GM12864 (cell line): ENCODE measurements around the gene MASP2.
"Not testable (repeated sequence)": the region's sequence is repeated elsewhere in the genome, so short reads cannot be mapped to it uniquely, and the experiment has no call there.

Source experiments
- DNase-seq: peaks from one replicate; pipeline ENCODE4 v3.0.0-alpha.2; 2011; ENCODE audit warnings: low read depth
- H3K4me3 ChIP-seq: 2 replicates; pipeline ENCODE4 v1.5.1; 2011; ENCODE audit warnings: mild to moderate bottlenecking, low read depth, low read length, control low read depth
- TF ChIP-seq, protein P1 (sequence below): IDR thresholded peaks from 2 replicates; pipeline ENCODE4 v1.5.1; 2011; ENCODE audit warnings: low read depth, mild to moderate bottlenecking, moderate library complexity, low read length, control low read depth, inconsistent platforms; ENCODE audit errors: missing control alignments

The MASP2 gene

DNA sequence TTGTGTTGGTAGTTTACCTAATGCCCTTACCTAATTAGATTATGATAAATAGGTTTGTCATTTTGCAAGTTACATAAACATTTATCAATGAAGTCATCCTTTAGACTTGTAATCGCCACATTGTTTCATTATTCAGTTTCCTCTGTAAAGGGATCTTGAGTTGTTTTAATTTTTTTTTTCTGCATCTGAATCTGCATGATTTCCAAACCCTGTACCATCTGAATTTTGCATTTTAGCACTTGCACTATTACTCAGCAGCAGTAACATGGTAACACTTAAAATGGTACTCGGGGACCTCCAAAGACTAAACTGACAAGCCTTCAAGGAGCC lies 22.2 kb downstream of the MASP2 start:
- TF ChIP-seq, protein P1, sequence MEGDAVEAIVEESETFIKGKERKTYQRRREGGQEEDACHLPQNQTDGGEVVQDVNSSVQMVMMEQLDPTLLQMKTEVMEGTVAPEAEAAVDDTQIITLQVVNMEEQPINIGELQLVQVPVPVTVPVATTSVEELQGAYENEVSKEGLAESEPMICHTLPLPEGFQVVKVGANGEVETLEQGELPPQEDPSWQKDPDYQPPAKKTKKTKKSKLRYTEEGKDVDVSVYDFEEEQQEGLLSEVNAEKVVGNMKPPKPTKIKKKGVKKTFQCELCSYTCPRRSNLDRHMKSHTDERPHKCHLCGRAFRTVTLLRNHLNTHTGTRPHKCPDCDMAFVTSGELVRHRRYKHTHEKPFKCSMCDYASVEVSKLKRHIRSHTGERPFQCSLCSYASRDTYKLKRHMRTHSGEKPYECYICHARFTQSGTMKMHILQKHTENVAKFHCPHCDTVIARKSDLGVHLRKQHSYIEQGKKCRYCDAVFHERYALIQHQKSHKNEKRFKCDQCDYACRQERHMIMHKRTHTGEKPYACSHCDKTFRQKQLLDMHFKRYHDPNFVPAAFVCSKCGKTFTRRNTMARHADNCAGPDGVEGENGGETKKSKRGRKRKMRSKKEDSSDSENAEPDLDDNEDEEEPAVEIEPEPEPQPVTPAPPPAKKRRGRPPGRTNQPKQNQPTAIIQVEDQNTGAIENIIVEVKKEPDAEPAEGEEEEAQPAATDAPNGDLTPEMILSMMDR, result no peak
- DNase-seq, result no peak

DNA sequence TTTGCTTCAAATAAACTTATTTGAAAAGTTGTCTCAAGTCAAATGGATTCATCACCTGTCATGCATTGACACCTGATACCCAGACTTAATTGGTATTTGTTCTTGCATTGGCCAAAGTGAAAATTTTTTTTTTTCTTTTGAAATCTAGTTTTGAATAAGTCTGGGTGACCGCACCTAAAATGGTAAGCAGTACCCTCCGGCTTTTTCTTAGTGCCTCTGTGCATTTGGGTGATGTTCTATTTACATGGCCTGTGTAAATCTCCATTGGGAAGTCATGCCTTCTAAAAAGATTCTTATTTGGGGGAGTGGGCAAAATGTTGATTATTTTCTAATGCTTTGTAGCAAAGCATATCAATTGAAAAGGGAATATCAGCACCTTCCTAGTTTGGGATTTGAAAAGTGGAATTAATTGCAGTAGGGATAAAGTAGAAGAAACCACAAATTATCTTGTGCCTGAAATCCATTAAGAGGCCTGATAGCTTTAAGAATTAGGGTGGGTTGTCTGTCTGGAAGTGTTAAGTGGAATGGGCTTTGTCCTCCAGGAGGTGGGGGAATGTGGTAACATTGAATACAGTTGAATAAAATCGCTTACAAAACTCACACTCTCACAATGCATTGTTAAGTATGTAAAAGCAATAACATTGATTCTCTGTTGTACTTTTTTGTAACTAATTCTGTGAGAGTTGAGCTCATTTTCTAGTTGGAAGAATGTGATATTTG lies 22.7 kb downstream of the MASP2 start:
- H3K4me3 ChIP-seq, result no peak overlapping the region
- TF ChIP-seq, protein P1, result no peak
- no peak for DNase-seq

More for the DNA sequence above, 22.2 kb downstream of the MASP2 start:
- H3K4me3 ChIP-seq, result no peak overlapping the region

DNA sequence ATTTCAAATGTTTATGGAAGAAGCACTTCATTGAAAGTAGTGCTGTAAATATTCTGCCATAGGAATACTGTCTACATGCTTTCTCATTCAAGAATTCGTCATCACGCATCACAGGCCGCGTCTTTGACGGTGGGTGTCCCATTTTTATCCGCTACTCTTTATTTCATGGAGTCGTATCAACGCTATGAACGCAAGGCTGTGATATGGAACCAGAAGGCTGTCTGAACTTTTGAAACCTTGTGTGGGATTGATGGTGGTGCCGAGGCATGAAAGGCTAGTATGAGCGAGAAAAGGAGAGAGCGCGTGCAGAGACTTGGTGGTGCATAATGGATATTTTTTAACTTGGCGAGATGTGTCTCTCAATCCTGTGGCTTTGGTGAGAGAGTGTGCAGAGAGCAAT lies 23.8 kb downstream of the MASP2 start:
- no peak overlapping the region for H3K4me3 ChIP-seq
- TF ChIP-seq, protein P1, result no peak
- no peak for DNase-seq

DNA sequence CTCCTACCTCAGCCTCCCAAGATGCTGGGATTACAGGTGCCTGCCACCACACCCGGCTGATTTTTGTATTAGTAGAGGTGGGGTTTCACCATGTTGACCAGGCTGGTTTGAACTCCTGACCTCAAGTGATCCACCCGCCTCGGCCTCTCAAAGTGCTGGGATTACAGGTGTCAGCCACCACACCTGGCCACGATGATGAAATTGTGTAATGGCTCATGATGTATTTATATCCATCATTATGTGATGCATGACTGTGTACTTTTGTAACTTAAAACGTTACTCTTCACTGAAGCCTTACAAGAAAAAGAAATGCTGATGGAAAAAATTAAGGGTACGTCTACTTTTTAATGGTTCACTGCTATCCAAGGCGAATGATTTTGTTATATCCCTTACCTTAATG lies 27.1 kb downstream of the MASP2 start:
- no peak overlapping the region for H3K4me3 ChIP-seq
- TF ChIP-seq, protein P1, result no peak
- DNase-seq, result no peak

DNA sequence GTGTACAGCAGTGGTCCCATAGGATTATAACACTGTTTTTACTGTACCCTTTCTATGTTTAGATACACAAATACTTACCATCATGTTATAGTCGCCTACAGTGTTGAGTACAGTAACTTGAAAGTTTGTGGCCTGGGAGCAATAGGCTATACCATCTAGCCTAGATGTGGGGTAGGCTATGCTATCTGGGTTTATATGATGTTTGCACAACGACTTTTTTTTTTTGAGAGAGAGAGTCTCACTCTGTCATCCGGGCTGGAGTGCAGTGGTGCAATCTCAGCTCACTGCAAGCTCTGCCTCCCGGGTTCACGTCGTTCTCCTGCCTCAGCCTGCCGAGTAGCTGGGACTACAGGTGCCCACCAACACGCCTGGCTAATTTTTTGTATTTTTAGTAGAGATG lies 27.7 kb downstream of the MASP2 start:
- not testable (repeated sequence) for DNase-seq, H3K4me3 ChIP-seq

DNA sequence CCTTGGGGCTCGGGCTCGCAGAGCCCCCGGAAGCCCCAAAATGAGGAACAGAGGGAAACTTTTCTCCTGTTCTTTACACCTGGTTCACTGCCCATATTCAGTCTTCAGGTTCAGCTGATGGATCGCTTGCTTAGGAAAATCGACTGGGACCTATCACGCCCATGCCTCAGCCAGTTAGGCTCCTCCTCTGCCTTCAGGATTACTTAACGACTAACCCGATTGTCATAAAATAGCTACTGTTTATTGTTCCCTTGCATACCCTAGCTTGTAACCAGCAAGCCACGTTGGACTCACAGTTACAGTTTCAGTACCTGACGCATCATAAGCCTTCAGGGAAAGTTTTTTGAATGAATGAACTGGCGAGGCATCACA lies 33.9 kb downstream of the MASP2 start:
- peak overlapping the region; percentile 90 for H3K4me3 ChIP-seq
- DNase-seq, result no peak
- TF ChIP-seq, protein P1, result no peak

DNA sequence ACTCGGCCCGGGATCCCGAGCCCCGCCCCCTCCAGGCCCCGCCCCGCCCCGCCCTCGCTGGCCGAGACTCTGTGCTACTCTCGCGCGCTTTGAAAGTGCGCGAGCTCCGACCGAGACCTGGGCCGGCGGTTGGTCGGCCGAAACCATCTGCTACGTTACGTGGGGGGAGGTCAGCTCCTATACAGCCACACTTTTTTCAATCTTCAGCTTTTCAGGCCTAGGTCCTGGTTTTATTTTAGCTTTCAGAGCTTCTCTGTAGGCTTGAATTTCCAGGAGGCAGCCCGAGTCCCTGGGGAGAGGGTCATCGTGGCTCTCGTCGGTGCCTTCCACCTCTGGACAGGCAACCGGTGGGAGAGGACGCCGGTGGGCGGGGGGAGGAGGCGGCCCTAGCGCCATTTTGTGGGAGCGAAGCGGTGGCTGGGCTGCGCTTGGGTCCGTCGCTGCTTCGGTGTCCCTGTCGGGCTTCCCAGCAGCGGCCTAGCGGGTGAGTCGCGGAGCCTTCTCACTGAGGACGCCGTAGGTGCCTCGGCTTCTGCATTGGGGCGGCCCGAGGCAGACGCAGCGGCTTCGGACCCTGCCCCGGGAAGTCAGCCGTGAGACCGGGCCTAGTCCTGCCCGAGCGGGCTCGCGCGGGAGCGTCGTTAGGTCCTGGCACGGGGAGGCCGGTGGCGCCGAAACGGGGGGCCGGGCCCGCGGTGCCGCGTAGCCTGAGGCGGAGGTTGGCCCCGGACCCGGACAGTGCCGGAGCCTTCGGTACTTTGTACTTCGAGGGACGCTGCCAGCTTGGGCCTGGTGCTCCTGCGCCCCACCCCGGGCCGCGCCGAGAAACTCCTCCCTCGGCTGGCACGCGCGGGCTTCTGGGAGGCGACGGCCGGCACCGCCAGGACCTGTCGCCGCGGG lies 34.5 kb downstream of the MASP2 start, which contains the start of gene TARDBP:
Gene TARDBP, plus strand, starts transcription at position 395 of the 900 bp plus-strand sequence. CDS start 1,074 bp downstream, outside the sequence.
- DNase-seq, result peak; percentile 61
- TF ChIP-seq, protein P1, result no peak
- H3K4me3 ChIP-seq, result peak within 1 kb of the TSS; percentile 90
